Activated T-helper 1 cell treated with Interleukin-2 at 50 U/mL for 16 hours (primary cell): ENCODE measurements around the gene BCL2L1.
"Not testable (repeated sequence)": the region's sequence is repeated elsewhere in the genome, so short reads cannot be mapped to it uniquely, and the experiment has no call there.

Source experiments
- DNase-seq: peaks from one replicate; pipeline ENCODE4 v3.0.0-alpha.2; 2020; ENCODE audit warnings: low read depth

The BCL2L1 gene

DNA sequence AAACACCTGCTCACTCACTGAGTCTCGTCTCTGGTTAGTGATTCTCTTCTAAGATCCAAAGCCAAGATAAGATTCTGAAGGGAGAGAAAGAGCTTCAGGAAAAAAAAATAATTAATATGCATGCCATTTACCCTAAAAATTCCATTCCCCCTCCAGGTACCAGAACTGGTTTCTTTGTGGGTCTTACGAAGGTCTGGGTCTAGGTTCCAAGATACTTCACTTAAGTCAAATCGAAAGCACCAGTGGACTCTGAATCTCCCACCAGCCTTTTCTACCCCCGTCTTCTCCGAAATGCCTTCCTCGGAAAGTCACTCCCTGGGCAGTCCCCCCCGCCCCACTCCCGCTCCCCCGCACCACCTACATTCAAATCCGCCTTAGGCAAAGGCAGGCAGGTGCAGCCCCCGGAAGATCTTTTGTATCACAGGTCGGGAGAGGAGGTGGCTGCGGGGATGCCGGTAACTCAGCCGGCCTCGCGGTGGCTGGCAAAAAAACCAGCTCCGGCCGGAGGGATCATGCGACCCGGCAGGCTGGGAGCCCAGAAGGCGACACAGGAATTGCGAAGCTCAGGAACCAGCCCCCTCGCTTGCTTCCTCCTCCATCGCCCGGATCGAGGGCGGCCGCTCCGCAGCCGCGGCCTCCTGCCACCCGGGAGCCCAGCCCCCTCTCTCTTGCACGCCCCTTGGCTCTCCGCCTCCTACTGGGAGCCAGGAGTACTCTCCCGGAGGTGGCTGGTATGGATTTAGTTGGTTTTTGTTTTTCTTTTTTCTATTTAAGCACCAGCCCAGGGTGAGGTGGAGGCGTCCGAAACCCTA, at the start of gene BCL2L1:
BCL2L1 (minus strand) TSS at position 612 of the 812 bp plus-strand sequence. CDS start 650 bp downstream, outside the sequence.
- DNase-seq, result peak; percentile 48

DNA sequence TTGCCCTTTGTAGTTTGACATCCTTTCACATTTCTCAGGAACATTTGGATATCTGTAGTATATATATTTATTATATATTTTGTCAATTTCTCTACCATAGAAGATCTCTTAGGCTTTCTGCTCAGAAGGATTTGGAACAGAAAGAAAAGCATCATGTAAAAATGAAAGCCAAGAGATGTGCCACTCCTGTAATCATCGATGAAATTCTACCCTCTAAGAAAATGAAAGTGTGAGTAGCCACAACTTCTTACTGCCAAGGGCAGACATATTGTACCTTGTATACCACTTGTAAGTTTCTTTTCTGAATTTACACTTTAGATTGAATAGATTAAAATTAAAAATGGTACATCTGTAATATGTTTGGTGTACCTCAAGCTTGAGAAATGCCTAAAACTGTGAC, 47.6 kb upstream of the BCL2L1 start:
- no peak for DNase-seq

DNA sequence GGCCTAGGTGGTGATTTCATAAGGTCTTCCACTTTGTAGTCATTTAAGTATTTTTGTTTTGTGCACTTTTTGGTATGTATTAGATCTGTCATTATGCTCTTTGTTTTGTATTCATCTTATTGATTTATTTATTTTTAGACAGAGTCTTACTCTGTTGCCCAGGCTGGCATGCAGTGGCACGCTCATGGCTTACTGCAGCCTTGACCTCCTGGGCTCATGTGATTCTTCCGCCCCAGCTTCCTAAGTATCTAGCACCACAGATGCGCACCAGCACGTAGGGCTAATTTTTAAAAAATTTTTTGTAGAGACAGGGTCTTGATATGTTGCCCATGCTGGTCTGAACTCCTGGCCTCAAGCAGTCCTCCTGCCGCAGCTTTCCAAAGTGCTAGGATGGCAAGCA, 47.0 kb upstream of the BCL2L1 start:
- no peak for DNase-seq

DNA sequence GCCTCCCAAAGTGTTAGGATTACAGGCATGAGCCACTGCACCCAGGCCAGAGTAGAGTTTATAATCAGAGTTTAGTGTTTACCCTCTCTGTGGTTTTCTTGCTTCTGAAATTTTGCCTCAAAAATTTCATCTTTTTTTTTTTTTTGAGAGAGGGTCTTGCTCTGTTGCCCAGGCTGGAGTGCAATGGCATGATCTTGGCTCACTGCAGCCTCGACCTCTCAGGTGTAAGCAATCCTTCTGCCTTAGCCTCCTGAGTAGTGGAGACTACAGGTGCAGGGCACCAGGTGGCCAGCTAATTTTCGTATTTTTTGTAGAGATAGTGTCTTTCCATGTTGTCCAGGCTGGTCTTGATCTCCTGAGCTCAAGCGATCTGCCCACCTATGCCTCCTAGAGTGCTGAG, 45.1 kb upstream of the BCL2L1 start:
- DNase-seq, result no peak

DNA sequence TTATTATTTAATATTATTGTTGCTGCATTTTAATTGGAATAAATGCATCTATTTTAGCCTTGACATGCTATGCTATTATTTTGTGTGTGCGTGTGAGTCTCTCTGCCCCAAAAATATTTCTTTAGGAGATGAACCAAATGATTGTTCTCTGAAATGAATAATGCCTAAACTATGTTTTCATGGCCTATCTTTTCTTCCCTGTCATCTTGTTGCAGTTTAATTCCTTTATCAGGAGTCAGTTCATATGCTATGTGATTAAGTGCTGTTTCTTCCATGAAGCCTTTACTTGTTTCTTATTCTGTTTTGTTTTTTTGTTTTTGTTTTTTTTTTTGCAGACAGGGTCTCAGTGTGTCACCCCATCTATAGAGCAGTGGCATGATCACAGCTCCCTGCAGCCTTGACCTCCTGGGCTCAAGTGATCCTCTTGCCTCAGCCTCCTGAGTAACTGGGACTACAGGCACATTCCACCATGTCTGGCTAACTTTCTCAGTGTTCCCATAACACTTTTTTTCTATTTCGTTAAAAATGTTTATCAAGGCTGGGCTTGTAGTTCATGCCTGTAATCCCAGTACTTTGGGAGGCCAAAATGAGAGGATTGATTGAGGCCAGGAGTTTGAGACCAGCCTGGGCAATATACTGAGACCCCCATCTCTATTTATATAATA, 42.1 kb upstream of the BCL2L1 start:
- DNase-seq, result no peak

DNA sequence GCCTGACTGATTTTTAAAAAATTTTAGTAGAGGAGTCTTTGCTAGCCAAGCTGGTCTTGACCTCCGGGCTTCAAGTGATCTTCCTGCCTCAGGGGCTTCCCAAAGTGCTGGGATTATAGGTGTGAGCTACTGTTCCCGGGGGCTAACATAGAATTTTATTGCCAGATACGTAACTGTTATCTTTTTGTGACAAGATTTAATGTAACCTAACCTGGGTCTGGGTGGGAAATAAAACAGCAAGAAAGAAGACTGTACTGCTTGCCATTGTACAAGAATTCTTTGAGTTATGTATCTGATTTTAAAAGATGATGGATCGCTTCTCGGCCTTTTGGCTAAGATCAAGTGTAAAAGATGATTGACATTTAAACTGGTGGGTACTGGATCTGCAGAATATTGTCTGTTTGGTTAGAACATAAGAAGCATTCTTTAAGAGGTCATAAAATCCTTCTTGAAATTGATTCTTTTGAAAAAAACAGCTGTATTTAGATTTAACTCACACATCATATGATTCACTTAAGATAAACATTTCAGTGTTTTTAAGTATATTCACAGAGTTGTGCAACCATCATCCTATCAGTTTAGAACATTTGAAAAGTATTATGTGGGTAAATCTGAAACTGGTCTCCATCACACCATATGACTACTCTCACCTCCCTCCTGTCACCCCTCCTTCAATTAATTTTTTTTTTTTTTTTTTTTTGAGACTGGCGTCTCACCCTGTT, 38.0 kb upstream of the BCL2L1 start:
- no peak for DNase-seq

DNA sequence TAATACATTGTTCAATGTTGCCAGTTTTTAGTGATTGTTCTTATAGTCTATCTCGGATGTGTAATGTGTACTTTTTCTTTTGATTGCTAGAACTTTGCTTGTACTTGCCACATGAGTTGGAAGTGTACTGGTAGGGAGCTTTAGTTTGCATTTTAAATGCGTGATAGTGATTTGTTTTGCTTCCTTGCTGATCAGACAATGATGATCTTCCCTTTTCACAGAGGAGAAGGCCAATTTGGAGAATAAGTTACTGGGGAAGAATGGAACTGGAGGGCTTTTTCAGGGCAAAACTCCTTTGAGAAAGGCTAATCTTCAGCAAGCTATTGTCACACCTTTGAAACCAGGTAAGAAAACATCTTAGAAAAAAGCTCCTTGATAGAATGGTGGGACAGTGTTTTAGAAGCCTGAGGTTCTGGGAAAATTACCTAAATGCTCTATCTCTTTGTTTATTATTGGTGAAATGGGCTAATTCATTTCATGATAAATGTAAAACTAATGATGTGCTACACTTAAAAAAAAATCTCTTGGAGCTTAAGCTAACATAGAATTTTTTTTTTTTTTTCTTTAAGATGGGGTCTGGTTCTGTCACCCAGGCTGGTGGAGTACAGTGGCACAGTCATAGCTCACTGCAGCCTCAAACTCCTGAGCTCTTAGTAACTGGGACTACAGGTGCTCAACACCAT, 37.3 kb upstream of the BCL2L1 start:
- no peak for DNase-seq

DNA sequence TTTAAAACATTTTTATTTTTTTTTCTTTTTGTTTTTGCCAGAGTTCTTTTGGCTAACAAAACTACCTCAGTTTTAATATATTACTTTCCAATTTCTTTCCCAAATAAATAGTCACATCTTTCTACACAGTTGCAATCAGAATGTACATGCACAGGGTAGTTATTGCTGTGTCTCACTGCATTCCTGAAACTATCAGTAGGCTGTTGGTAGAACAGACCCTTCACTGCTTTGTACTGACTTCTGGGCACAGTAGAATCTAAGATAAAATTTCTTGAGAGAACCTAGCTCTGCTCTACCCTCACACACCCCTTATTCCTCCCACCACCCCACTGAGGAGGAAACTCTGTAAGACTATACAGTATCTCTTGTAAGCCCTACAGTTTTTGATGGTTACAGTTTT, 36.3 kb upstream of the BCL2L1 start:
- no peak for DNase-seq

DNA sequence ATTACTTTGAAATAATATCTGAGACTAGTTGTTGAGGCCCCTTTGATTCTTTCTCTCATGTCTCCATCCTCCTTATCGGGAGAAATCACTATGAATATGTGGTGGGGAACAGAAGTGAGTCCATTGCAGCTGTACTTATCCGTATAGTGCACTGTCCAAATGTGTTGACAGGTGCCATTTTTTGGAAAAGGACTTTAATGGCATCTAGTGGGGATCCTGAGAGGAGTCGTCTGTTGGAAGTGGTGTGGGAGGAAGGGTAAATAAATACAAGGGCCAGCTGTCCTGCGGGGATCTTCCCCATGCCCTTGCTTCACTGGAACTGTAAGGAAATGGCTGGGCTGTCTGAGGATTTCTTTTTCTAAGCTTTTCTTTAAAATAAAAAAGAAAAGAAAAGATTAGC, 35.9 kb upstream of the BCL2L1 start:
- no peak for DNase-seq

DNA sequence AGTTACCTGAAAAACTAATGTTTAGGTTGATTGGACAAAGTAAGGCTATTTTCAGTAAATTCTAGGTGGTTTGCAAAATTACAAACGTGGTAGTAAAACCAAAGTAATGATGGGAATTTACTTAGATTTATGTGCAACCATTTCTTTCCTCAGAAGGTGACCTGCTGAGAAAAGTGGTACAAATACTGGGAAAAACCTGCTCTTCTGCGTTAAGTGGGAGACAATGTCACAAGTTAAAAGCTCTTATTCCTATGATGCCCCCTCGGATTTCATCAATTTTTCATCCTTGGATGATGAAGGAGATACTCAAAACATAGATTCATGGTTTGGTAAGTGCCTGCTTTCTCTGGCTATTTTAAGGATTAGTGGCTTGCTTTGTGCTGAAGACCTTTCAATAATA, 34.6 kb upstream of the BCL2L1 start:
- no peak for DNase-seq

DNA sequence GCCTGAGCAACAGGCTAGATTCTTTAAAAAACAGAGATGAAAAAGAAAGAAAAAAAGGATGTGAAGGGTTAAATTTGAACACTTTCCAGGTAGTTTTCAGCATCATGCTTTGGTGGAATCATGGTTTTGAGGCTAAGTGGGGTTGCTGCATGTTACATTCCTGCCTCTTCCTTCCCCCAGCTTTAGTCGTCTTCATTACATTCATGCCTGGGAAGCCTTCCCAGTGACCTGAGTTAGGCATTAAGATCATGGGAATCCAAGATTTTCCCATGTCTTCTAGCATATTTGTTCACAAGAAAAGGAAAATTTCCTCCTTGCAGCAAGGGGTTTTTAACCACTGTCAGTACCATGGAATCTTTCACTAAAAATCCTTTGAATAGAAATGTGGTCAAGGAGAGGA, 28.5 kb upstream of the BCL2L1 start:
- no peak for DNase-seq

DNA sequence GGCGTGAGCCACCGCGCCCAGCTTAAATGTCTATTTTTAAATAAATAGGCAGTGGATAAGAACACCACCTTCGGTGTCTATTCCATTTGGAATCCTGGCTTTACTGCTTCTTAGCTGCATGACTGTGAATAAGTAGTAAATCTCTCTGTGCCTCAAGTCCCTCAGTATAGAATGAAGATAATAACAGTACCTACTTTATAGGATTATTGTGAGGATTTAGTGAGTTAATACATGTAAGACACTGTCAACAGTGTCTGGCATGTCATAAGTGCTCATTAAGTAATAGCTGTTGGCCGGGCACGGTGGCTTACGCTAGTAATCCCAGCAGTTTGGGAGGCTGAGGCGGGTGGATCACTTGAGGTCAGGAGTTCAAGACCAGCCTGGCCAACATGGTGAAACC, 26.6 kb upstream of the BCL2L1 start:
- no peak for DNase-seq

DNA sequence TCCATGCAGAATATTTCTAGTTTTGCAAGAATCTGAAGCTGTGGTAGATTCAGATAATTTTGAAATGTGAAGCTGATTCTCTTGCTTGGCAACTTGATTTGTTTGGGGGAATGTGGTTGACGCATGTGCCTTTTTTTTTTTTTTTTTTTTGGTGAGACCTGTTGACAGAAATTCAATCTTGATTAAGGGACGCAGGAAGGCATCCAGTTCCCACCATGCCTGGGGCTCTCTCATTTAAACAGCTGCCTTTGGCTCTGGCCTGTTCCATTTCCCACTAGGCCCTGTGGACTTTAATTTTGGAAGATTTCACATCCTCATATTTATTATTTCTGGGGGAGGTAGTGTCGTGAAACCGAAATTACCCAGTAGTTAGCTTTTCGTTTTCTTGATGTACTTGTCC, 25.0 kb upstream of the BCL2L1 start:
- DNase-seq, result no peak

DNA sequence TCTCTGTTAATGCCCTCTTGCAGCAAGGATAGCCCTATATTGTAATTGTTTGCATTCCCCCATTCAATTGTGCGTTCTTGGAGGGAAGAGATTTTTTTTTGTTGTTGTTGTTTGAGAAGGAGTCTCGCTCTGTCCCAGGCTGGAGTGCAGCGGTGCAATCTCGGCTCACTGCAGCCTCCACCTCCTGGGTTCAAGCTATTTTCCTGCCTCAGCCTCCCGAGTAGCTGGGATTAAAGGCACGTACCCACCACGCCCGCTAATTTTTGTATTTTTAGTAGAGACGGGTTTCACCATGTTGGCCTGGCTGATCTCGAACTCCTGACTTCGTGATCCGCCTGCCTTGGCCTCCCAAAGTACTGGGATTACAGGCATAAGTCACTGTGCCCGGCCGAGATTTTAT, 24.4 kb upstream of the BCL2L1 start:
- DNase-seq, result not testable (repeated sequence)

DNA sequence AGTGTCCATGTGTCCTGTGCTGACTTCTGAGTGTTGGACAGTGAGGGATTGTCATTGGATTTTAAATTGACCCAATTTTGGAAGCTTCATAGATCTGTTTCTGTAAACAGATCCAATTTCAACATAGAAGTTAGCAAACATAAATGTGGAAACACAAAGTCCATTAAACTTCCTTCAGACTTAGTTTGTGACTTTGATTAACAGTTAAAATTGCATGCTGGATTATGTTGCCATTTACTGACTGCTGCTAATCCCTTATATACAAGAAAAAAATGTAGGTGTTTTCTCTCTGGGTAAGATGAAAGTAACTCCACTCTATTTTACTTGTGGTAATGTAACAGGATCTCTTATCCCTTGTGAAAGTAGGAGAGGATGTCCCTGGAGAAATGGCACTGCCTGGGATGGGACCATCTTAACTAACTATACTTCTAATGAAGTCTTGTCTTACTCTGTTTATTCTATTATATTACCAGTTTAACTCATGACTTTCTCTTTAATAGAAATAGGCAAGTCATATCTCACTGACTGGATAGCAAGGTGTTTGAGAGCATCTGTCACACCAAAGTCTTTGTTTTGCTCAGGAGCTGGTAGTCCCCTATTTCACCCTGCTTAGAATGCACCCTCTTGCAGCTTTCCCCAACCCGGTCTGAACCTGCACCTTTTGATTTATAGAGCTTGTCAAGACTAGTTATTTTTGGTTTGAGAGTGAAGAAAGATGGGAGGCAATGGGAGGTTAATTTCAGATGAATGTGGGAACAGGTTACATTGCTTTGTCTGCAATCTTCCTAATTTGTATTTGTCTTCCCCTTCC, 23.6 kb upstream of the BCL2L1 start:
- DNase-seq, result no peak

DNA sequence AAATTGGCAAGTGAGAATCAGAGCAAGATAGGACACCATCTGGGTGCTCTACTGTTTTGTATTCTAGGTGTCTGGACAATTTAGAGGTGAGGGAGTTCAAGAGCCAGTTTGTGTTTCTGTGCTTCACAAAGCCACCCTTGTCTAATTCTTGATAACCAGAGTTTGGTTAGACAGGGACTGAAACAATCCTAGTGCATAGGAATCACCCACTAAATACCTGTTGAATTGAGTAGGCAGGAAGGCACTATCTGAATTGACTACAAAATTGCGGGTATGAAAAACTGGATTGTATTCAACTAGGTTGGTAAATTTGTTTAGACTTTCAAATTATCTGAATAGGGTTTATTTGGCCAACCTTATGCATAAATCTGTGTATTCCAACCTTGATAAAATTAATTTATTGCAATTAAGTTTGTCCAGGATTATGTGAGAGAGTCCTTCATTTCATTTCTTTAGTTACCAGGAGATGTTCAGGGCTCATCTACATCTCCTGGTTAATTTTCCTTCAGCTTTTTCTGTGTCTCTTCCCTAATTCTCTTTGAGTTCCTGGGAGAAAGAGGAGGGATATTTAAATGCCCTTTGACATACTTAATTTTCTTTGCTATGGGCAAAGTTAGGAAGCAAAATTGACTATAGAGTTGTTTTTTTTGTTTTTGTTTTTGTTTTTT, 18.1 kb upstream of the BCL2L1 start:
- no peak for DNase-seq

DNA sequence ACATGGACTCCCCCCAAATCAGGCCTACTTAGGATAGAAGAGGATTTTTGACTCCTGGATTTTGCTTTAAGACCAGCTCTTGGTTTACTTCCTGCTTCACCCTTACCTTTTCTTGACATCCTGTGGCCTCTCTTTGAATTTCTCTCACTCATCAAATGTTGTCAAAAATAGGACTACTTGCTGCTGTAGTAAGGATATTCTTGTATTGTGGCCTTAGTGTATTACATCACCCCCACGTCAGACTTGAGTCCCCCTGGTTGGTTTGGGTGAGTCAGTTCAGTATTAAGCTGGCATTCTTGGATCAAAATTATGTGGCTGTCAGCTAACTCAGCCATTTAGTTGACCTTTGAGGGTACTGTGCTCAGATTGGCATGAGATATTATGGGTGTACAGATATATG, 17.5 kb upstream of the BCL2L1 start:
- no peak for DNase-seq

DNA sequence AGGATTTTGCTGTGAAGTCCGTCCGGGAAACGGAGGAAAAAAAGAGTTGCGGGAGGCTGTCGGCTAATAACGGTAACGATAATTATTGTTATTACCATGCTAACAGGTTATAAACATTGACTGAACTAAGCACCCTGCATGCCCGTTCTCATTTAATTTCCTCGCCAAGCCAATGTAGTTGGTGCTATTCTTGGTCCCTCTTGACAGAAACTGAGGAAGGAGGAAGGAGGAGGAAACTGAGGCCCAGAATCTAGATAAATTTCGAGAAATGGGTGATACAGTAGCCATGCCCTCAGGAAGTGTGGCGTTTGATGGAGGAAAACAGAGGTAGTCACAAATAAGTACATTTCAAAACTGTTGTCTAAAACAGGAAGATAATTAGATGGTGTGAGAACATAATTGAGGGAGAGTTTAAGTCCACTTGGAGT, 16.9 kb upstream of the BCL2L1 start:
- no peak for DNase-seq

DNA sequence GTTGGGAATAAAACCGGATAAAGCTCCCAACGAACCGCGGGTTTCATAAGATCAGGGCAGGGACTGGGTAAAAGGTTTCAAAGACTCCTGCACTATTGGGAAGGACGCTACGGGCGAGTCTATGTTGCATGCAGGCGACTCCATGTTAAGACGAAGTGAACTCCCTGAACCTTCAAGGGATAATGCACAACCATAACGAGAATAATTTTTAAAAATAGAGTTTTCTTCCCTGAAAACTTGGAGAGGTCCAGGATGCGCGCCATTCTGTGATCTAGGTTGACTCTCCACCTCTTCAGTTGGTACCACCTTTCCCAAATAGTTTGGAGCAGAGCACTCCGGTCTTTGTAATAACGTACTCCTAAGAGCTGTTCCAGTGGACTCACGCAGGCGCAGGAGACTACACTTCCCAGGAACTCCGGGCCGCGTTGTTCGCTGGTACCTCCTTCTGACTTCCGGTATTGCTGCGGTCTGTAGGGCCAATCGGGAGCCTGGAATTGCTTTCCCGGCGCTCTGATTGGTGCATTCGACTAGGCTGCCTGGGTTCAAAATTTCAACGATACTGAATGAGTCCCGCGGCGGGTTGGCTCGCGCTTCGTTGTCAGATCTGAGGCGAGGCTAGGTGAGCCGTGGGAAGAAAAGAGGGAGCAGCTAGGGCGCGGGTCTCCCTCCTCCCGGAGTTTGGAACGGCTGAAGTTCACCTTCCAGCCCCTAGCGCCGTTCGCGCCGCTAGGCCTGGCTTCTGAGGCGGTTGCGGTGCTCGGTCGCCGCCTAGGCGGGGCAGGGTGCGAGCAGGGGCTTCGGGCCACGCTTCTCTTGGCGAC, 16.3 kb upstream of the BCL2L1 start, which contains the start of gene TPX2:
TPX2 (plus strand) TSS at position 562 of the 821 bp plus-strand sequence. CDS start 18,187 bp downstream, outside the sequence.
- DNase-seq, result peak; percentile 69

DNA sequence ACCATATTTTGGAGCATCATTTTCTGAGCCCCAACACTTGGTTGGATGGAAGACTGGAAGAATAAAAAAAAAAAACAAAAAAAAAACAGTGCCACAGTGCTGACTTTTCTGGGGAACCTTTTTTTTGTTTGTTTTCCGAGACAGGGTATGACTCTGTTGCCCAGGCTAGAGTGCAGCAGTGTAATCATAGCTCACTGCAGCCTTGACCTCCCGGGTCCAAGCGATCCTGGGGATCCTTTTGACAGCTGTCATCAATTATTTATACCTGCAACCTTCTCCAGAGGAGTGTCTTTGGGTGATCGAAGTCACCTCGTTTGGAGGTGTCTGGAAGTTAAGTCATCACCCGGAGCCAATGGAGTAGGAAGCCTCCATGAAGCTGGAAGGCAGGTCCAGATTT, 8.7 kb upstream of the BCL2L1 start:
- DNase-seq, result no peak
